Stimulated activated effector memory CD8-positive, alpha-beta T cell treated with anti-CD3 and anti-CD28 coated beads, Interleukin-12 subunit alpha, Interleukin-12 subunit beta, amount 100 ng/mL, for 72 hours (primary cell): ENCODE measurements around the gene MOK.

ENCODE experiments used
- ATAC-seq: fragments of 150-1000 bp; cut with Tn5 transposase; 2 replicates; pipeline ENCODE4 v1.10.0; 2021
- DNase-seq, 2 donors: peaks; one replicate each; pipeline ENCODE4 v3.0.0; 2021 to 2022; ENCODE audit warnings: low spot score in 2 of 2
- H3K27ac Mint-ChIP-seq: one replicate; pipeline ENCODE4 v1.8.0; 2022; ENCODE audit warnings: mild to moderate bottlenecking, mixed read lengths
- H3K36me3 Mint-ChIP-seq: one replicate; pipeline ENCODE4 v1.8.0; 2022; ENCODE audit warnings: mild to moderate bottlenecking, mixed read lengths
- H3K4me1 Mint-ChIP-seq: one replicate; pipeline ENCODE4 v1.8.0; 2022; ENCODE audit warnings: mixed read lengths
- H3K4me3 Mint-ChIP-seq: one replicate; pipeline ENCODE4 v1.8.0; 2022; ENCODE audit warnings: mild to moderate bottlenecking, mixed read lengths
- H3K9me3 Mint-ChIP-seq: one replicate; pipeline ENCODE4 v1.8.0; 2022; ENCODE audit warnings: mixed read lengths

Gene MOK

DNA sequence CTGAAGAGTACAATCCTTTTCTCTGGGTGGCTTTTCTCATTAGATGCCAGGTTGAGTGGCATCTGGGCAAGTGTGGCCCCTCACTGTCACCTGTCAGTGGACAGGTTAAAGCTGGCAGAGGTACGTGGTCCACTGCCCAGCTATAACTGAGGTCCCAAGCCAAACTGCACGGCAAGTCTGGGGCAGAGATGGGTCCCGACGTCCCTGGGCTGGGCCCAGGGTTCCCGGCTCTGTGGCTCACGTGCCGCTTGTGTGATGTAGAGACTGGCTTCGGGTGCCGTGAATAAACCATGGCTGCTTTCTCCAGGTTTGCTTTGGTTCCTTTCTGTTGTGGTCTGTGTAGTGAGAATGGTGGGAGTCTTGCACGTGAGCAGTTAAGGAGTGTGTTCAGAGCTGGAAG, 87.6 kb downstream of the MOK start:
- ATAC-seq (no peak), DNase-seq (no peak)
- no peak overlapping the region for H3K4me3 Mint-ChIP-seq
- no peaks in the 10 kb centered on the region for H3K9me3 Mint-ChIP-seq
- peaks cover 24% of the 10 kb centered on the region for H3K4me1 Mint-ChIP-seq
- H3K36me3 Mint-ChIP-seq = peaks cover 28% of the 10 kb centered on the region
- H3K27ac Mint-ChIP-seq = no peak overlapping the region

DNA sequence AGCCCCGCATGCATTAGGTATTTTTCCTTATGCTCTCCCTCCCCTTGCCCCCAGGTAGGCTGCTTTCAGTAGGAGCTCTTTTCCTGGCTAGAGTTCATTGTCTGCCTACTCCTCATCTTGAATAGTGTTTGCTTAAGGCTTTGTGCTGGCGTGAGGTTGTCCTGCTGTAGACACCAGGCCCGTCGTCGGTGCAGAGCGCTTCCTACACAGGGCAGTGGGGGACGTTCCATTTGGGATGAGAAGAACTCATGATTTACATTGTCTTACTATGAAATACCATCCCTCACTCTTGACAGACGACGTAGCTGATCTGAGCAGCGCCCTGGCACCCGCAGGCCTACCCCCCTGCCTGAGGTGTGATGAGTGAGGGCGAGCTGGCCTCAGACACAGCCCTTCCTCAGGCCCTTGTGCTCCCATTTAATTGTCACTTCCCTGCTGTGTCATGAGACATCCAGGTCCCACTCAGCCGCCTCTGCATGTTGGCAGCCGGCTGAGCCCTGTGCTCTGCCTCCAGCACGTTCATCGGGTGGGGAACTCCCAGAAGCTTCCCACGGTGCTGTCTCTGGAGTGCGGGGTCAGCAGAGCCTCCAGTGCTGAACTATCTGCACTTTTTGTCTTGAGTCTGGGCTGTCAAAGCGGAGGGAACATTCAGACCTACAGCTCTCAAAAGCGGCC, 89.3 kb downstream of the MOK start:
- DNase-seq = no peak
- ATAC-seq = no peak
- Mint-ChIP-seq H3K36me3 (peaks cover 24% of the 10 kb centered on the region), H3K9me3 (no peaks in the 10 kb centered on the region), H3K4me1 (peaks cover 18% of the 10 kb centered on the region), H3K27ac (peak overlapping the region; percentile 44), H3K4me3 (no peak overlapping the region)

- no peak for ATAC-seq
- peaks cover 17% of the 10 kb centered on the region for H3K4me1 Mint-ChIP-seq
- H3K27ac Mint-ChIP-seq = peak overlapping the region; percentile 44
Observed at GRCh38 chr14:102215071-102215470, 89.9 kb downstream of the MOK start.

GRCh38 chr14:102213984-102214658, 90.8 kb downstream of the MOK start:
- no peak for ATAC-seq
- Mint-ChIP-seq H3K4me3 (no peak overlapping the region), H3K27ac (no peak overlapping the region), H3K4me1 (peaks cover 10% of the 10 kb centered on the region), H3K36me3 (peaks cover 37% of the 10 kb centered on the region), H3K9me3 (no peaks in the 10 kb centered on the region)
- DNase-seq = no peak

More at GRCh38 chr14:102215071-102215470, 89.9 kb downstream of the MOK start:
- no peak for DNase-seq
- Mint-ChIP-seq H3K9me3 (no peaks in the 10 kb centered on the region), H3K4me3 (no peak overlapping the region), H3K36me3 (peaks cover 27% of the 10 kb centered on the region)

DNA sequence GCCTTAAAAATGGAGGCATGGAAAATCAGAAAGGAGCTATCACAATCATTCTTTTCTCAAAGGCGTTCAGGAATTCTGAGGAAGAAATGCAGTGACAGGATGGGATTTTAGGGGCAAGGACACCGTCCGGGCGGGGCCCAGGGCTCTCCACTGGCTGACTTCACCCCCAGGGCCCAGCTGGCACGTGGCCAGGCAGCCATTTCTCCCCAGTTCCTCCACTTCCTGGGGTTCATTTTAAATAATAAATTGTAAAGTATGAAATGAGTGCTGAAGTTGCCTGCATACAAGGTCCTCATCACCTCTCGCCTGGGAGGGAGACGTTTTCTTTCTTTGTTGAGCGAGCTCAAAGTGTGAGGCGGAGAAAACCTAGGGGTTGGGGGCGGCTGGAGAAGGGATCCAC, 91.5 kb downstream of the MOK start:
- Mint-ChIP-seq H3K36me3 (peaks cover 43% of the 10 kb centered on the region), H3K4me3 (no peak overlapping the region), H3K9me3 (no peaks in the 10 kb centered on the region), H3K4me1 (peaks cover 10% of the 10 kb centered on the region), H3K27ac (no peak overlapping the region)
- DNase-seq (no peak), ATAC-seq (no peak)

- ATAC-seq (no peak), DNase-seq (no peak)
- peaks cover 45% of the 10 kb centered on the region for H3K36me3 Mint-ChIP-seq
- H3K4me3 Mint-ChIP-seq = no peak overlapping the region
- no peaks in the 10 kb centered on the region for H3K9me3 Mint-ChIP-seq
- H3K4me1 Mint-ChIP-seq = peaks cover 8% of the 10 kb centered on the region
- no peak overlapping the region for H3K27ac Mint-ChIP-seq
Observed at GRCh38 chr14:102212845-102213244, 92.1 kb downstream of the MOK start.

DNA sequence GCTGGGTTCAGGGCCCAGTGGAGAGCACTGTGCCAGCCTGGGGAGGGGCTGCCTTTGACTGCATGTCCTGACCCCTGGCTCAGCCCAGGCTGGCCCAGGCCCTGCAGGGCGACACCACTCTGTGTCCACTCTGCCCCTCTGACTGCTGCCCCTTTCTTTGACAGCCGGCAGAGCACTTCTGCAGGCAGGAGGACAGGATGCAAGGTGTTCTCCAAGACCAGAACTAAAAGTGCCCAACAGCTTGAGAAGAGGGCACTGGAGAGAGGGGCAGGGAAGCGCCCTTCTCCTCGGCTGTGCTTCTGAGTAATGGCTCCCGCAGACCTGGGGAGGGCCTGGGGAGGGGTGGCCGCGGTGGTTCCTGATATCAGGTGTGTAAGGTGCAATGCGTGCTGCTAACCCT, 92.6 kb downstream of the MOK start:
- Mint-ChIP-seq H3K36me3 (peaks cover 50% of the 10 kb centered on the region), H3K9me3 (no peaks in the 10 kb centered on the region), H3K27ac (no peak overlapping the region), H3K4me1 (peaks cover 8% of the 10 kb centered on the region), H3K4me3 (no peak overlapping the region)
- DNase-seq (no peak), ATAC-seq (no peak)

GRCh38 chr14:102211240-102211639, 93.7 kb downstream of the MOK start:
- no peak for ATAC-seq

DNA sequence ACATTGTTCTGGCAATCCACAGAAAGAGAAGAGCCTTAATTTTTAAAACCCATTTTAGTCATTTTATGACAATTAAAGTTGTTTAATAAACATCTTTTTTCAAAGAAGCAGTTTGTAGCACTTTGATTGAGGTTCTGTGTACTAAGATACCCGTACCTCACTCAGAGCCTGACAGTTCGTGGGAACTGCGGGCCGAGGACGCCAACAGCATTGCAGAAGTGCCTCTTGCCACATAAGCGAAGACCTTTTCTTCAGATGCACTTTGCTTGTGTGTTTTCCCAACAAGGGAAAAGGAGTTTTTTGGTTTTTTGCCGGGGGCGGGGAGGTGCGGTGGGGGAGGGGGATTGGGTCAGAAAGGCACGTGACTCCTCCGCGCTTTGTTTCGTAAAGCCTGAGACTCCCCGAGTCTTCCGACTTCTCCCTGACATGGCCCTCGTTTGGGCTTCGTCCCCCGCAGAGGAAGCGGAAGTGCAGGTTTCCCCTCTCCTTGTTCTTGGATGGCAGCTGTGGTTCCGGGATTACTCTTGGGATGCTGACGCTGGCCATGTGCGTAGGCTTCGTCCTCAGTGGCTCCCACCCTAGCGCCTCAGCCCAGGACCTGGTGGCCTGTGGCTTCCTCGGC, 94.4 kb downstream of the MOK start:
- ATAC-seq (no peak), DNase-seq (no peak)
- Mint-ChIP-seq H3K4me1 (peaks cover 13% of the 10 kb centered on the region), H3K27ac (no peak overlapping the region), H3K36me3 (peaks cover 67% of the 10 kb centered on the region), H3K9me3 (no peaks in the 10 kb centered on the region), H3K4me3 (no peak overlapping the region)

More at GRCh38 chr14:102211240-102211639, 93.7 kb downstream of the MOK start:
- Mint-ChIP-seq H3K4me1 (peaks cover 11% of the 10 kb centered on the region), H3K27ac (no peak overlapping the region), H3K9me3 (no peaks in the 10 kb centered on the region), H3K4me3 (no peak overlapping the region), H3K36me3 (peaks cover 61% of the 10 kb centered on the region)
- DNase-seq = no peak

DNA sequence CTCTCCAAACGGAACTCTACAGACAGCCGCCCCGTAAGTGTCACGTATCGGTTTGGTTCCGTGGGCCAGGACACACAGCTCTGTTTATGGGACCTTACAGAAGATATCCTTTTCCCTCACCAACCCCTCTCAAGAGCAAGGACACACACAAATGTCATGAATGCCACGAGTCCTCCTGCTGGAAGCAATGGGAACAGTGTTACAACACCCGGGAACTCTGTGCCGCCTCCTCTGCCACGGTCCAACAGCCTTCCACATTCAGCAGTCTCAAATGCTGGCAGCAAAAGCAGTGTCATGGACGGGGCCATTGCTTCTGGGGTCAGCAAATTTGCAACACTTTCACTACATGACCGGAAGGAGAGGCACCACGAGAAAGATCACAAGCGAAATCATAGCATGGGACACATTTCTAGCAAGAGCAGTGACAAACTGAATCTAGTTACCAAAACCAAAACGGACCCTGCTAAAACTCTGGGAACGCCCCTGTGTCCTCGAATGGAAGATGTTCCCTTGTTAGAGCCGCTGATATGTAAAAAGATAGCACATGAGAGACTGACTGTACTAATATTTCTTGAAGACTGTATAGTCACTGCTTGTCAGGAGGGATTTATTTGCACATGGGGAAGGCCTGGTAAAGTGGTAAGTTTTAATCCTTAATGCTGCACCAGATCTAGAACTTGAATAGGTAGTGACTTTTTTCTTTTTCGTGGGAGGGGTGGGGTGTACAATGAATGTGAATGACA, 95.6 kb downstream of the MOK start:
- H3K9me3 Mint-ChIP-seq = no peaks in the 10 kb centered on the region
- no peak overlapping the region for H3K4me3 Mint-ChIP-seq
- no peak for DNase-seq
- H3K36me3 Mint-ChIP-seq = peaks cover 65% of the 10 kb centered on the region
- H3K27ac Mint-ChIP-seq = no peak overlapping the region
- peaks cover 18% of the 10 kb centered on the region for H3K4me1 Mint-ChIP-seq
- ATAC-seq = no peak

GRCh38 chr14:102208741-102209140, 96.2 kb downstream of the MOK start:
- H3K4me3 Mint-ChIP-seq = no peak overlapping the region
- H3K9me3 Mint-ChIP-seq = no peaks in the 10 kb centered on the region
- H3K36me3 Mint-ChIP-seq = peaks cover 70% of the 10 kb centered on the region
- H3K4me1 Mint-ChIP-seq = peaks cover 24% of the 10 kb centered on the region
- no peak for DNase-seq
- ATAC-seq = no peak
- H3K27ac Mint-ChIP-seq = no peak overlapping the region

DNA sequence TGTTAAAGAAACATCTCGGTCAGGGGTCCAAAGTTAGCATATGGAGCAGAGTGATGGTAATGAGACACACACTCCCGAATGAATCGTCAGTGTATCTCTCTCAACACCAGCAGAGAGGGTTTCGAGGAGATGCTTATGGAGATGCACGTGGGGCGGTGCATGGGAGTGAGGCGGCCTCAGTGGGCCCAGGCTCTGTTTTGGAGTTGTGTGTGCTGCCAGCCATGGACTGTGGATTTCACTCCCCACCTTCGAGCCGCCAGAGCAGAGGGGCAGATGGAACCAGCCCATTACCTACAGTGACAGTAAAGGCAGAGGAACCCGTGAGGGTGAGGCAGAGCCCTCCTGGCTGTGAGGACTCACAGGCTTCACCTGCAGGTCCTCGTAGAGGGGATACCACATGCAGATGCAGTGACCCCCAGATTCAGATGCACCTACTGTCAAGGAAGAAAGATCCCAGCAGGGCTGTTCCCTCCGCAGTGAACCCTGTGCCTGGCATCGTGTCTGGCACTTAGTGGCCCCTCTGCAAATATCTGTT, 97.1 kb downstream of the MOK start:
- ATAC-seq = no peak
- peaks cover 24% of the 10 kb centered on the region for H3K4me1 Mint-ChIP-seq
- H3K9me3 Mint-ChIP-seq = no peaks in the 10 kb centered on the region
- H3K4me3 Mint-ChIP-seq = no peak overlapping the region
- H3K36me3 Mint-ChIP-seq = peaks cover 73% of the 10 kb centered on the region
- peak overlapping the region; percentile 80 for H3K27ac Mint-ChIP-seq
- DNase-seq = no peak

DNA sequence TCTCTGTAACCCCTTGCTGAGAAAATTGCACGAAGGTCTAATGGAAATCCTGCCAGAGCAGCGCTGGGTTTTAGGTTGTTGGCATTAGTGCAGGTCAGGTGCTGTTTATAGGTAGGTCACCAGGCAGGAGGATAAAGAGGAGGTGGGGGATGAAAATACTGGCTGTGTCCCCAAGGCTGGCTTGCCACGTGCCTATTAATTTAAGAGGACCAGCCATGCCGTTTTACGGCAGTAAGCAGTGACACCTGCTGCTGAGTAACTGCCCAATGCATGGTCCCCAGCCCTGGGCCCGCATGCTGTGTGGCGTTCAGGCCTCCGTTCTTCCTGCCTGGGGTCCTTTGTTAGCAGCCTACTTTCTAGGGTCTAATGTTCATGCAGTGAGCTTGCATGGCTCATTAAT, 98.0 kb downstream of the MOK start:
- Mint-ChIP-seq H3K4me3 (no peak overlapping the region), H3K9me3 (no peaks in the 10 kb centered on the region), H3K27ac (peak overlapping the region; percentile 80), H3K36me3 (peaks cover 79% of the 10 kb centered on the region), H3K4me1 (peaks cover 29% of the 10 kb centered on the region)
- no peak for DNase-seq
- no peak for ATAC-seq

DNA sequence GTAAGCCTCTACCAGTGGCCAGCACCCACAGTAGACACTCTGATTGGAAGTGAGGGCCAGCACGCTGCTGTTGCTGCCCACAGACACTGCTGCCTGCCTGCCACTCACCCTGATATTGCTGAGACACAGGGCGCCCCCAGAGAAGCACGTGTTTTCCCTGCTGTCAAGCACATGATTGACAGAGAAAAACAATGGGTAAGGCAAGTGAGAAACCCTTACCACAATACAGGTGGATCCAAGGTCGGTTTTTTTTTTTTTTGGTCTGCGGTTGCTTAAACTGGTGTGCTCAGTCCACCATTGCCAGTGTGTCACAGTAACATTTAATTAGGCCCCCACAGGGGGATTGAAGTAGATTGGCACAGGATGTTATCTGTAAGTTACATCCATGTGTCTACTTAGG, 99.4 kb downstream of the MOK start:
- H3K9me3 Mint-ChIP-seq = no peaks in the 10 kb centered on the region
- peaks cover 42% of the 10 kb centered on the region for H3K4me1 Mint-ChIP-seq
- DNase-seq (no peak), ATAC-seq (no peak)
- no peak overlapping the region for H3K4me3 Mint-ChIP-seq
- H3K27ac Mint-ChIP-seq = peak overlapping the region; percentile 84
- H3K36me3 Mint-ChIP-seq = peaks cover 92% of the 10 kb centered on the region

DNA sequence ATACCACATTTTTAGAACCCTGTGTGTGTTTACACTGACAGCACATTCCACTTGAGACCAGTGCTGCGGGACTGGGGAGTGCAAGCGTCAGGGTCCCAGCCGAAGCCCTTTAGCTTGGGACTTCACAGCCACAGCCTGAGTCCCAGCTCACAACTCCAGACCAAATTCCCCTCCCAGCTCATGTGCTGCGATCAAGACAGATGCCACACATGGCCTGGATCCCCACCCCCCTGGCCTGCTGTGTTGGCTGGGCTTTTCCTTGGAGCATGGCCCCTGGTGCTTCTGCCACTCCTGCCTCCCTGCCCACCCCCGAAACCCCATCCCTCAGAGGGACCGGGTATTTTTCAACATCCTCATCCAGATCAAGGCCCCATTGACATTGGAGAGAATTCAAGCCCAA, 101.6 kb downstream of the MOK start:
- ATAC-seq (no peak), DNase-seq (no peak)
- no peaks in the 10 kb centered on the region for H3K9me3 Mint-ChIP-seq
- peak overlapping the region; percentile 36 for H3K27ac Mint-ChIP-seq
- H3K36me3 Mint-ChIP-seq = peaks cover 94% of the 10 kb centered on the region
- peaks cover 64% of the 10 kb centered on the region for H3K4me1 Mint-ChIP-seq
- no peak overlapping the region for H3K4me3 Mint-ChIP-seq
